GM23338 (cell line): ENCODE results near the gene PUM2.

ENCODE experiments used
- EZH2phosphoT487 ChIP-seq: fragments of 200-600 bp; sonication (generic); IDR thresholded peaks from one replicate; pipeline ENCODE4 v1.8.1; 2018; ENCODE audit warnings: antibody characterized with exemption; ENCODE audit not compliant: unreplicated experiment
- POLR2AphosphoS5 ChIP-seq: IDR thresholded peaks from 2 replicates; pipeline ENCODE4 v1.6.1; 2016; ENCODE audit warnings: antibody characterized with exemption, low read depth
- TF ChIP-seq, protein P1 (sequence below), 2 experiments: fragments of 200-600 bp in 1 of 2; sonication (generic) in 1 of 2; conservative IDR thresholded peaks; 2 replicates each; pipeline versions ENCODE4 v1.5.1 to v1.6.1; 2016 to 2017; ENCODE audit warnings: antibody characterized with exemption in 2 of 2, low read depth in 2 of 2, mild to moderate bottlenecking in 2 of 2, moderate library complexity in 1 of 2
- TF ChIP-seq, protein P2 (sequence below): IDR thresholded peaks from 2 replicates; pipeline ENCODE4 v1.6.1; 2016; ENCODE audit warnings: antibody characterized with exemption

DNA sequence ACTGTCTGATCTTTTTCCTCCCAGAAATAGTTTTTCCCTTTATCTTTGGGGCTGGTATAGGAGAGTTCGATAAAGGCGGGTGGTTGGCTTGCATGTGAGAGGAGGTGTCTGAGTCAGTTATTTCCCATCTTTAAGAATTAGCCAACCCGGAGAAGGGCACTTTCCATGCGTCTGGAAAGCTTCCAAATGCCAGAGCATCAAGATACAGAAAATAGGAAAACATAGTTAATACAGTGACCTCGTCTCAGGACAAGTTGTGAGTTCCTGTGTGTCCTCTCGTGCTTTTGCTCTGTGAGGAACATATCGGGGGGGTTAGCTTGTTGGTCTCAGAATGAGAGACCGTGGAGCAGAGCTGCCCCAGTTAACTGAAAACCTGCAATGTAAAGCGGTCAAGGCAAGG lies 18.7 kb upstream of the PUM2 start:
- TF ChIP-seq, protein P1, sequence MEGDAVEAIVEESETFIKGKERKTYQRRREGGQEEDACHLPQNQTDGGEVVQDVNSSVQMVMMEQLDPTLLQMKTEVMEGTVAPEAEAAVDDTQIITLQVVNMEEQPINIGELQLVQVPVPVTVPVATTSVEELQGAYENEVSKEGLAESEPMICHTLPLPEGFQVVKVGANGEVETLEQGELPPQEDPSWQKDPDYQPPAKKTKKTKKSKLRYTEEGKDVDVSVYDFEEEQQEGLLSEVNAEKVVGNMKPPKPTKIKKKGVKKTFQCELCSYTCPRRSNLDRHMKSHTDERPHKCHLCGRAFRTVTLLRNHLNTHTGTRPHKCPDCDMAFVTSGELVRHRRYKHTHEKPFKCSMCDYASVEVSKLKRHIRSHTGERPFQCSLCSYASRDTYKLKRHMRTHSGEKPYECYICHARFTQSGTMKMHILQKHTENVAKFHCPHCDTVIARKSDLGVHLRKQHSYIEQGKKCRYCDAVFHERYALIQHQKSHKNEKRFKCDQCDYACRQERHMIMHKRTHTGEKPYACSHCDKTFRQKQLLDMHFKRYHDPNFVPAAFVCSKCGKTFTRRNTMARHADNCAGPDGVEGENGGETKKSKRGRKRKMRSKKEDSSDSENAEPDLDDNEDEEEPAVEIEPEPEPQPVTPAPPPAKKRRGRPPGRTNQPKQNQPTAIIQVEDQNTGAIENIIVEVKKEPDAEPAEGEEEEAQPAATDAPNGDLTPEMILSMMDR (conservative IDR thresholded peaks at IDR 0.05; ENCODE audit: low read depth in 2 of 2) = no peak
- TF ChIP-seq POLR2AphosphoS5 = no peak
- TF ChIP-seq, protein P2, sequence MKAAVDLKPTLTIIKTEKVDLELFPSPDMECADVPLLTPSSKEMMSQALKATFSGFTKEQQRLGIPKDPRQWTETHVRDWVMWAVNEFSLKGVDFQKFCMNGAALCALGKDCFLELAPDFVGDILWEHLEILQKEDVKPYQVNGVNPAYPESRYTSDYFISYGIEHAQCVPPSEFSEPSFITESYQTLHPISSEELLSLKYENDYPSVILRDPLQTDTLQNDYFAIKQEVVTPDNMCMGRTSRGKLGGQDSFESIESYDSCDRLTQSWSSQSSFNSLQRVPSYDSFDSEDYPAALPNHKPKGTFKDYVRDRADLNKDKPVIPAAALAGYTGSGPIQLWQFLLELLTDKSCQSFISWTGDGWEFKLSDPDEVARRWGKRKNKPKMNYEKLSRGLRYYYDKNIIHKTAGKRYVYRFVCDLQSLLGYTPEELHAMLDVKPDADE = no peak
- no peak for TF ChIP-seq EZH2phosphoT487
